Ovary (tissue), 9 donors: ENCODE data around the gene ZMAT3. TPM values are rescaled to one million over a fixed set of nuclear protein-coding genes. Genes with fewer than 3 reads are reported as not detected.

ENCODE experiments used
- DNase-seq, 5 donors: peaks; one replicate each; pipeline ENCODE4 v3.0.0-alpha.2; 2019 to 2020
- H3K27ac ChIP-seq, 2 donors: fragments of 200-600 bp; one replicate each; pipeline versions ENCODE4 v1.5.1 to v1.8.0; 2019 to 2022
- H3K27me3 ChIP-seq: fragments of 200-600 bp; one replicate; pipeline ENCODE4 v1.8.0; 2022
- H3K36me3 ChIP-seq: fragments of 200-600 bp; sonication (generic); one replicate; pipeline ENCODE4 v1.5.1; 2019
- H3K4me1 ChIP-seq: one replicate; pipeline ENCODE4 v1.8.1; 2013; ENCODE audit warnings: mild to moderate bottlenecking, moderate library complexity; ENCODE audit not compliant: insufficient read depth
- H3K4me3 ChIP-seq: fragments of 200-600 bp; sonication (generic); one replicate; pipeline ENCODE4 v1.5.1; 2017
- H3K9me3 ChIP-seq, 2 donors: fragments of 200-600 bp in 1 of 2; sonication (generic) in 1 of 2; one replicate each; pipeline versions ENCODE4 v1.5.1 to v1.8.1; 2013 to 2019; ENCODE audit warnings: mild to moderate bottlenecking in 1 of 2, moderate library complexity in 1 of 2
- CTCF ChIP-seq, 3 donors: fragments of 450-650 bp in 2 of 3; fragments of 200-600 bp in 1 of 3; IDR thresholded peaks; one replicate each; pipeline versions ENCODE4 v1.5.1 to v1.8.0; 2016 to 2022; ENCODE audit warnings: antibody characterized with exemption in 3 of 3, mild to moderate bottlenecking in 1 of 3
- EP300 ChIP-seq: sonication (generic); formaldehyde crosslinking; IDR thresholded peaks from one replicate; pipeline ENCODE4 v1.6.1; 2017; ENCODE audit warnings: antibody characterized with exemption
- POLR2A ChIP-seq: fragments of 450-650 bp; IDR thresholded peaks from one replicate; pipeline ENCODE4 v1.6.1; 2017; ENCODE audit warnings: antibody characterized with exemption, mild to moderate bottlenecking, moderate library complexity
- WGBS, 3 donors: extraction: QIAGEN DNeasy Blood & Tissue Kit in 1 of 3; methylation state at CpG; one replicate each; pipeline versions ENCODE4 v1.1.5 to v1.1.7; 2013 to 2017; 5-methylcytosine and 5-hydroxymethylcytosine counted together
- intact Hi-C, 4 donors: fragments of 100-400 bp; cut with DNase I; formaldehyde crosslinking; loops; one replicate each; pipeline versions ENCODE4 v1.11.0 to v1.15.1; 2022 to 2023
- polyA plus RNA-seq, 2 donors: library from polyadenylated mRNA; stranded (reverse); fragments of 200-250 nt in 1 of 2; fragments of 350-450 nt in 1 of 2; fragmentation: Illumina TruSeq in 1 of 2; extraction: RNeasy Lipid Tissue Mini Kit (QIAGEN cat#74804) in 1 of 2; gene quantifications; one replicate each; pipeline ENCODE4 v1.2.3, GENCODE V29; 2013 to 2014
- total RNA-seq, 7 donors: library from RNA; depleted of rRNA in 2 of 7; stranded (reverse); fragments of >200 nt in 2 of 7; fragmentation: NEBNext Ultra II Directional in 3 of 7; extraction: Animal tissue kit (Norgen Biotek cat#: 25700) in 3 of 7; gene quantifications; one replicate each; pipeline versions ENCODE4 v1.1.0 to v1.2.4, GENCODE V29; 2016 to 2023
- donor health status: DM: no; HTN: no; CAD: no; lungs with moderate emphysema.
- donor health status: DM: no; HTN: no; CAD: no.
- donor health status: Bipolar disorder and iron deficiency.
- donor health status: DM: yes; HTN: yes; CAD: no.
- donor health status: DM: no; HTN: no; CAD: no.
- donor health status: DM: yes; HTN: yes; CAD: no.

Gene ZMAT3
- total and polyA plus RNA-seq, 9 donors: 1.4 to 15.4 (median 11.9) TPM

GRCh38 chr3:179076243-179077027, 4.8 kb upstream of the ZMAT3 start:
- no peaks in the 10 kb centered on the region for H3K36me3 ChIP-seq
- no peak for TF ChIP-seq POLR2A
- no peak for TF ChIP-seq EP300
- no peak for TF ChIP-seq CTCF (IDR thresholded peaks at IDR 0.05)
- no peak for DNase-seq
- no peak overlapping the region for H3K27ac ChIP-seq
- H3K9me3 ChIP-seq: no peaks in the 10 kb centered on the region
- WGBS, 3 donors: 64 to 70% (median 69%) methylated on average over 4 of the region's 4 CpGs
- no peaks in the 10 kb centered on the region for H3K27me3 ChIP-seq
- no peak overlapping the region for H3K4me3 ChIP-seq
- no peaks in the 10 kb centered on the region for H3K4me1 ChIP-seq
- intact Hi-C loops: no loop called here

- H3K36me3 ChIP-seq: no peaks in the 10 kb centered on the region
- no peak overlapping the region for H3K4me3 ChIP-seq
- no peaks in the 10 kb centered on the region for H3K27me3 ChIP-seq
- intact Hi-C loops: no loop called here
- H3K4me1 ChIP-seq: no peaks in the 10 kb centered on the region
- no peaks in the 10 kb centered on the region for H3K9me3 ChIP-seq
- DNase-seq: no peak
- H3K27ac ChIP-seq: no peak overlapping the region
- 80 to 85% (median 82%) methylated on average over 3 of the region's 3 CpGs for WGBS, 3 donors
- TF ChIP-seq POLR2A (no peak), EP300 (no peak), CTCF (IDR thresholded peaks at IDR 0.05) (no peak)
These were observed 3.0 kb upstream of the ZMAT3 start for GRCh38 chr3:179074656-179075055.

GRCh38 chr3:179073816-179074215, 2.2 kb upstream of the ZMAT3 start:
- intact Hi-C loops: no loop called here
- no peak for DNase-seq
- TF ChIP-seq CTCF (IDR thresholded peaks at IDR 0.05) (no peak), EP300 (no peak), POLR2A (no peak)
- no peaks in the 10 kb centered on the region for H3K9me3 ChIP-seq
- H3K27me3 ChIP-seq: no peaks in the 10 kb centered on the region
- WGBS, 3 donors: 84 to 88% (median 87%) methylated on average over 2 of the region's 2 CpGs
- no peak overlapping the region for H3K27ac ChIP-seq
- H3K4me1 ChIP-seq: no peaks in the 10 kb centered on the region
- no peak overlapping the region for H3K4me3 ChIP-seq
- H3K36me3 ChIP-seq: no peaks in the 10 kb centered on the region

- Histone ChIP-seq H3K9me3 (no peaks in the 10 kb centered on the region), H3K36me3 (no peaks in the 10 kb centered on the region), H3K4me3 (peak overlapping the region; percentile 75), H3K27ac (peak overlapping the region; percentile 70 to 78), H3K27me3 (no peaks in the 10 kb centered on the region), H3K4me1 (no peaks in the 10 kb centered on the region)
- 2% methylated on average over 7 of the region's 7 CpGs for WGBS, 3 donors
- TF ChIP-seq POLR2A: no peak
- no peak for TF ChIP-seq EP300
- no peak for TF ChIP-seq CTCF (IDR thresholded peaks at IDR 0.05)
- DNase-seq: peak; percentile 17 to 59 (median 35)
- intact Hi-C loops: no loop called here
These were observed 460 bp upstream of the ZMAT3 start for GRCh38 chr3:179072100-179072438.
